B cell (primary cell): ENCODE measurements around the gene C11orf16. TPM values are rescaled to one million over a fixed set of nuclear protein-coding genes. Genes with fewer than 3 reads are reported as not detected.

ENCODE experiments used
- ATAC-seq: fragments of 200-7000 bp; cut with Tn5 transposase; one replicate; pipeline ENCODE4 v1.10.0; 2021; ENCODE audit warnings: low read depth, mild to moderate bottlenecking, moderate number of reproducible peaks, moderate library complexity
- CTCF ChIA-PET: fragments of 350-600 bp; sonication (Branson Sonifier 250); formaldehyde crosslinking; loops from one replicate; lab custom pipeline; 2021; ENCODE audit warnings: antibody characterized with exemption, inconsistent platforms; lab: Charles Lee
- POLR2A ChIA-PET: fragments of 350-600 bp; sonication (Branson Sonifier 250); formaldehyde crosslinking; loops from one replicate; lab custom pipeline; 2021; ENCODE audit warnings: antibody characterized with exemption; lab: Charles Lee
- DNase-seq: peaks from one replicate; pipeline ENCODE4 v3.0.0; 2013
- H2AFZ ChIP-seq: 2 replicates; pipeline ENCODE4 v1.6.1; 2012; ENCODE audit warnings: mild to moderate bottlenecking, low read depth, low read length; ENCODE audit not compliant: insufficient read depth, poor library complexity, severe bottlenecking
- H3K27ac ChIP-seq, 2 donors: 1 replicate in 1 of 2; 2 replicates in 1 of 2; pipeline ENCODE4 v1.5.1; 2012 to 2013; ENCODE audit warnings: low read length in 2 of 2, mild to moderate bottlenecking in 2 of 2, moderate library complexity in 1 of 2
- H3K27me3 ChIP-seq, 4 experiments: fragments of 200-600 bp in 1 of 4; sonication (generic) in 1 of 4; replicated peaks in 1 of 4; 1 replicate in 2 of 4; 2 replicates in 2 of 4; pipeline versions ENCODE4 v1.6.1 to v1.7.0; 2013 to 2016; ENCODE audit warnings: low read length in 3 of 4, mild to moderate bottlenecking in 2 of 4, mixed read lengths in 1 of 4, moderate library complexity in 1 of 4; ENCODE audit not compliant: insufficient read depth in 4 of 4, control insufficient read depth in 3 of 4; ENCODE audit errors: control extremely low read depth in 1 of 4
- H3K36me3 ChIP-seq, 2 experiments: replicated peaks in 1 of 2; 1 replicate in 1 of 2; 2 replicates in 1 of 2; pipeline versions ENCODE4 v1.6.1 to v1.7.1; 2013; ENCODE audit warnings: low read length in 1 of 2; ENCODE audit not compliant: insufficient read depth in 2 of 2, control insufficient read depth in 1 of 2; ENCODE audit errors: control extremely low read depth in 1 of 2, extremely low read depth in 1 of 2
- H3K4me1 ChIP-seq, 2 donors: fragments of 200-600 bp in 1 of 2; sonication (generic) in 1 of 2; 1 replicate in 1 of 2; 2 replicates in 1 of 2; pipeline versions ENCODE4 v1.5.1 to v1.6.1; 2013 to 2017; ENCODE audit warnings: low read length in 2 of 2; ENCODE audit not compliant: control insufficient read depth in 2 of 2, insufficient read depth in 2 of 2
- H3K4me2 ChIP-seq: replicated peaks from 2 replicates; pipeline ENCODE3; 2012; ENCODE audit warnings: mild to moderate bottlenecking, low read depth, low read length; ENCODE audit not compliant: poor library complexity, severe bottlenecking
- H3K4me3 ChIP-seq, 5 experiments: fragments of 200-600 bp in 1 of 5; sonication (generic) in 1 of 5; 1 replicate in 3 of 5; 2 replicates in 2 of 5; pipeline versions ENCODE4 v1.5.1 to v1.7.0; 2011 to 2016; ENCODE audit warnings: low read length in 4 of 5, mild to moderate bottlenecking in 4 of 5, low read depth in 2 of 5, control low read depth in 1 of 5, moderate library complexity in 1 of 5; ENCODE audit not compliant: insufficient read depth in 1 of 5; ENCODE audit errors: control extremely low read depth in 1 of 5, extremely low read depth in 1 of 5
- H3K79me2 ChIP-seq: fragments of 200-600 bp; sonication (generic); one replicate; pipeline ENCODE4 v1.6.0; 2016; ENCODE audit warnings: low read length; ENCODE audit not compliant: control insufficient read depth, insufficient read depth
- H3K9ac ChIP-seq: fragments of 200-600 bp; sonication (generic); 2 replicates; pipeline ENCODE4 v1.6.1; 2017; ENCODE audit warnings: mild to moderate bottlenecking, low read length, moderate library complexity
- H3K9me3 ChIP-seq, 3 donors: one replicate each; pipeline versions ENCODE4 v1.6.1 to v1.7.1; 2013; ENCODE audit warnings: low read length in 2 of 3; ENCODE audit not compliant: control insufficient read depth in 2 of 3, insufficient read depth in 1 of 3; ENCODE audit errors: control extremely low read depth in 1 of 3
- H4K20me1 ChIP-seq: 2 replicates; pipeline ENCODE4 v1.6.0; 2012; ENCODE audit warnings: mild to moderate bottlenecking, low read length; ENCODE audit not compliant: insufficient read depth, control insufficient read depth, poor library complexity, severe bottlenecking
- H3K27ac Mint-ChIP-seq: one replicate; pipeline ENCODE4 v1.8.0; 2021; ENCODE audit warnings: mixed read lengths
- H3K27me3 Mint-ChIP-seq: one replicate; pipeline ENCODE4 v1.8.0; 2021; ENCODE audit warnings: mixed read lengths
- H3K4me1 Mint-ChIP-seq: one replicate; pipeline ENCODE4 v1.8.0; 2021; ENCODE audit warnings: mixed read lengths
- H3K4me3 Mint-ChIP-seq: one replicate; pipeline ENCODE4 v1.8.0; 2021; ENCODE audit warnings: mixed read lengths
- H3K9me3 Mint-ChIP-seq: one replicate; pipeline ENCODE4 v1.8.0; 2022; ENCODE audit warnings: mixed read lengths; ENCODE audit not compliant: insufficient read depth
- CTCF ChIP-seq: fragments of 200-600 bp; IDR thresholded peaks from one replicate; pipeline ENCODE4 v1.8.0; 2022; ENCODE audit warnings: antibody characterized with exemption, mild to moderate bottlenecking
- EZH2 ChIP-seq: IDR thresholded peaks from 2 replicates; pipeline ENCODE4 v1.6.1; 2012; ENCODE audit warnings: borderline replicate concordance, low read depth, mild to moderate bottlenecking, moderate library complexity, low read length; ENCODE audit not compliant: insufficient read depth, poor library complexity, severe bottlenecking
- WGBS: methylation state at CpG from one replicate; pipeline ENCODE4 v1.1.5; 2013; ENCODE audit warnings: missing lambda C conversion rate; ENCODE audit not compliant: insufficient coverage; 5-methylcytosine and 5-hydroxymethylcytosine counted together
- intact Hi-C: fragments of 100-400 bp; cut with micrococcal nuclease; formaldehyde crosslinking; loops from one replicate; pipeline ENCODE4 v1.10.0; 2022
- polyA plus RNA-seq: library from polyadenylated mRNA; depleted of rRNA; stranded (reverse); fragments of >200 nt; gene quantifications from 2 replicates; pipeline ENCODE4 v1.2.3, GENCODE V29; 2012
- total RNA-seq, 2 donors: library from RNA; stranded (reverse); fragments of 120-200 nt in 1 of 2; gene quantifications; 1 replicate in 1 of 2; 2 replicates in 1 of 2; pipeline versions ENCODE4 v1.2.3 to v1.2.4, GENCODE V29; 2013 to 2022

C11orf16 gene
- total and polyA plus RNA-seq, 2 donors (not counting 1 experiment from before 2014, with no cell fraction given), result not detected

GRCh38 chr11:8914661-8915018, 18.1 kb downstream of the C11orf16 start:
- no peak for DNase-seq
- ChIA-PET CTCF (interaction anchor here (0.8 to 5.4 kb wide), 10 partner anchors 17 to 592 kb away, joined by 3 to 44 read pairs (median 6); partner anchors contain the start of genes RPL27A, TMEM9B and TRIM66), POLR2A (no interaction called here)
- intact Hi-C loops, result loop anchor here (1.0 to 5.0 kb wide), 3 partner anchors 45 to 592 kb away; partner anchors contain the start of gene STK33
- Histone ChIP-seq H3K27ac (no peak overlapping the region), H3K4me2 (peak overlapping the region; percentile 67), H3K9ac (no peak overlapping the region), H3K4me1 (peaks cover 16 to 21% of the 10 kb centered on the region in 2 donors), H3K9me3 (no peaks in the 10 kb centered on the region), H4K20me1 (no peaks in the 10 kb centered on the region), H3K27me3 (peaks cover 0 to 3% (median 0%) of the 10 kb centered on the region in 4 experiments), H2AFZ (peak overlapping the region; percentile 80), H3K79me2 (peaks cover 3% of the 10 kb centered on the region), H3K36me3 (peaks cover 0 to 3% of the 10 kb centered on the region in 2 experiments), H3K4me3 (no peak overlapping the region)
- Mint-ChIP-seq H3K9me3 (no peaks in the 10 kb centered on the region), H3K4me1 (peaks cover 30% of the 10 kb centered on the region), H3K4me3 (peak overlapping the region; percentile 83), H3K27me3 (no peaks in the 10 kb centered on the region), H3K27ac (no peak overlapping the region)
- 80% methylated on average over 1 of the region's 4 CpGs for WGBS
- ATAC-seq, result no peak
- TF ChIP-seq EZH2 (no peak), CTCF (peak; percentile 56)

GRCh38 chr11:8913961-8914660, 18.6 kb downstream of the C11orf16 start:
- H4K20me1 ChIP-seq, result no peaks in the 10 kb centered on the region
- H3K9me3 ChIP-seq, result no peaks in the 10 kb centered on the region
- CTCF ChIA-PET, result interaction anchor here (0.8 to 5.4 kb wide), 8 partner anchors 17 to 592 kb away, joined by 3 to 44 read pairs (median 8); partner anchors contain the start of gene TMEM9B
- Mint-ChIP-seq H3K4me3 (peak overlapping the region; percentile 83), H3K27me3 (no peaks in the 10 kb centered on the region), H3K4me1 (peaks cover 34% of the 10 kb centered on the region), H3K9me3 (no peaks in the 10 kb centered on the region), H3K27ac (peak overlapping the region; percentile 42)
- peaks cover 0 to under 1% of the 10 kb centered on the region in 2 experiments for H3K36me3 ChIP-seq
- WGBS, result 0% methylated on average over 2 of the region's 9 CpGs
- H3K9ac ChIP-seq, result peak overlapping the region; percentile 48
- H2AFZ ChIP-seq, result peak overlapping the region; percentile 80
- intact Hi-C loops, result loop anchor here (1.0 to 5.0 kb wide), 3 partner anchors 45 to 593 kb away; partner anchors contain the start of gene STK33
- peaks cover 0 to 3% (median 0%) of the 10 kb centered on the region in 4 experiments for H3K27me3 ChIP-seq
- TF ChIP-seq CTCF (peak; percentile 77), EZH2 (no peak)
- peak; percentile 61 for DNase-seq
- H3K4me3 ChIP-seq, result peak overlapping the region; percentile 13 to 44 (median 33)
- peak overlapping the region; percentile 67 for H3K4me2 ChIP-seq
- POLR2A ChIA-PET, result no interaction called here
- peaks cover 3% of the 10 kb centered on the region for H3K79me2 ChIP-seq
- peak overlapping the region; percentile 15 to 76 for H3K27ac ChIP-seq
- H3K4me1 ChIP-seq, result peaks cover 18 to 22% of the 10 kb centered on the region in 2 donors
- peak; percentile 44 for ATAC-seq
